ENCODE data around the gene SLC2A6. TPM values are rescaled to one million over a fixed set of nuclear protein-coding genes. Genes with fewer than 3 reads are reported as not detected.

The SLC2A6 gene
- total RNA-seq, 1 donor from 2014 or later, result 8.7 TPM

- H3K4me1 ChIP-seq, result no peaks in the 10 kb centered on the region
- intact Hi-C loops (cut with DNase I), result no loop called here
- DNase-seq (ENCODE audit: low spot score in 2 of 2), result no peak
Measured at GRCh38 chr9:133430244-133430643, 48.7 kb downstream of the SLC2A6 start.

GRCh38 chr9:133429641-133430161 is 49.2 kb downstream of the SLC2A6 start:
- Histone ChIP-seq H3K27ac (no peak overlapping the region), H3K27me3 (peaks cover 7% of the 10 kb centered on the region), H3K4me1 (no peaks in the 10 kb centered on the region), H3K9me3 (no peaks in the 10 kb centered on the region), H3K4me3 (no peak overlapping the region), H3K36me3 (no peaks in the 10 kb centered on the region)
- intact Hi-C loops (cut with DNase I), result no loop called here
- TF ChIP-seq, protein P1, sequence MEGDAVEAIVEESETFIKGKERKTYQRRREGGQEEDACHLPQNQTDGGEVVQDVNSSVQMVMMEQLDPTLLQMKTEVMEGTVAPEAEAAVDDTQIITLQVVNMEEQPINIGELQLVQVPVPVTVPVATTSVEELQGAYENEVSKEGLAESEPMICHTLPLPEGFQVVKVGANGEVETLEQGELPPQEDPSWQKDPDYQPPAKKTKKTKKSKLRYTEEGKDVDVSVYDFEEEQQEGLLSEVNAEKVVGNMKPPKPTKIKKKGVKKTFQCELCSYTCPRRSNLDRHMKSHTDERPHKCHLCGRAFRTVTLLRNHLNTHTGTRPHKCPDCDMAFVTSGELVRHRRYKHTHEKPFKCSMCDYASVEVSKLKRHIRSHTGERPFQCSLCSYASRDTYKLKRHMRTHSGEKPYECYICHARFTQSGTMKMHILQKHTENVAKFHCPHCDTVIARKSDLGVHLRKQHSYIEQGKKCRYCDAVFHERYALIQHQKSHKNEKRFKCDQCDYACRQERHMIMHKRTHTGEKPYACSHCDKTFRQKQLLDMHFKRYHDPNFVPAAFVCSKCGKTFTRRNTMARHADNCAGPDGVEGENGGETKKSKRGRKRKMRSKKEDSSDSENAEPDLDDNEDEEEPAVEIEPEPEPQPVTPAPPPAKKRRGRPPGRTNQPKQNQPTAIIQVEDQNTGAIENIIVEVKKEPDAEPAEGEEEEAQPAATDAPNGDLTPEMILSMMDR (IDR thresholded peaks at IDR 0.05), result peak in 1 of 3 experiments; percentile 34
- no peak for DNase-seq (ENCODE audit: low spot score in 2 of 2)

More at GRCh38 chr9:133430244-133430643, 48.7 kb downstream of the SLC2A6 start:
- Histone ChIP-seq H3K4me3 (no peak overlapping the region), H3K27me3 (peaks cover 7% of the 10 kb centered on the region), H3K36me3 (no peaks in the 10 kb centered on the region), H3K9me3 (no peaks in the 10 kb centered on the region), H3K27ac (no peak overlapping the region)
- TF ChIP-seq, protein P1 (IDR thresholded peaks at IDR 0.05), result no peak

- Histone ChIP-seq H3K36me3 (no peaks in the 10 kb centered on the region), H3K4me1 (no peaks in the 10 kb centered on the region), H3K9me3 (no peaks in the 10 kb centered on the region), H3K27me3 (peaks cover 7% of the 10 kb centered on the region), H3K4me3 (peak overlapping the region in 1 of 2 donors; percentile 58), H3K27ac (no peak overlapping the region)
- TF ChIP-seq, protein P1 (IDR thresholded peaks at IDR 0.05), result no peak
- no peak for DNase-seq (ENCODE audit: low spot score in 2 of 2)
- intact Hi-C loops (cut with DNase I), result no loop called here
Measured at GRCh38 chr9:133429214-133429613, 49.7 kb downstream of the SLC2A6 start.

- intact Hi-C loops (cut with DNase I), result no loop called here
- H3K27me3 ChIP-seq, result peaks cover 7% of the 10 kb centered on the region
- H3K27ac ChIP-seq, result no peak overlapping the region
- H3K9me3 ChIP-seq, result no peaks in the 10 kb centered on the region
- TF ChIP-seq, protein P1 (IDR thresholded peaks at IDR 0.05), result no peak
- H3K4me1 ChIP-seq, result no peaks in the 10 kb centered on the region
- DNase-seq (ENCODE audit: low spot score in 2 of 2), result no peak
- peak overlapping the region; percentile 30 to 58 for H3K4me3 ChIP-seq
- H3K36me3 ChIP-seq, result no peaks in the 10 kb centered on the region
Measured at GRCh38 chr9:133428617-133429101, 50.2 kb downstream of the SLC2A6 start.

DNA sequence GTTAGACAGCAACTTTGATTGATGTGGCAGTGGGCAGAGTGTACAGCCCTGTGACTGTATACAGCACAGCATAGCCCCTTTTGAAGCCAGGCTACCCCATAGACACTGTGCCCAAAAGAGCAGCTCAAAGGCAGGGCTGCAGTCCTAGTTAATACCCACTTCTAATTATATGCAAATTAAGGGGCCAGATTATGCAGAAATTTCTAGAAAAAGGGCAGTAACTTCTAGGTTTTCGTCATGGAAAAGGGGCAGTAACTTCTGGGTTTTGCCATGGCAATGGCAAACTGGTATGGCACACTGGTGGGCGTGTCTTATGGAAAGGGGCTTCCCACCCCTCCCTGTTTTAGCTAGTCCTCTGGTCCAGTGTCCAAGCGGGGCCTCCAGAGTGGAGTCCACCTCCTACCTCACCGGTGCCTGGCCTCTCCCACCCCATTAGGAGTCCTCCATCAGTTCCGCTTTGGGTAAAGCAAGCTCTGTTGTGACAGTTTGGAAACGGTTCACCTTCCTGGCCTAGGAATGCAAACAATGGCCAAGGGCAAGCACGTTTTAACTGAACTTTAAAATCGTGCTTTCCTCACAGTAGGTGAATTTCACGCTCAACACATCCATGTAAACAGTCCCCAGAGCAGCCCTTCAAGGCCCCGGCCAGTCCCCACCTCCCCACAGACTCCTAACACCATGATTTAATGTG is 51.1 kb downstream of the SLC2A6 start:
- intact Hi-C loops (cut with DNase I), result no loop called here
- H3K36me3 ChIP-seq, result no peaks in the 10 kb centered on the region
- no peaks in the 10 kb centered on the region for H3K9me3 ChIP-seq
- no peak for DNase-seq (ENCODE audit: low spot score in 2 of 2)
- H3K4me1 ChIP-seq, result no peaks in the 10 kb centered on the region
- peak overlapping the region in 1 of 2 donors; percentile 58 for H3K4me3 ChIP-seq
- peaks cover 7% of the 10 kb centered on the region for H3K27me3 ChIP-seq
- H3K27ac ChIP-seq, result no peak overlapping the region
- TF ChIP-seq, protein P1 (IDR thresholded peaks at IDR 0.05), result no peak
